Cardiac muscle cell (in vitro differentiated cells and primary cell): ENCODE measurements around the gene TRAF5. TPM values are rescaled to one million over a fixed set of nuclear protein-coding genes. Genes with fewer than 3 reads are reported as not detected.

ENCODE experiments used
- DNase-seq, 2 donors: peaks; one replicate each; pipeline versions ENCODE4 v3.0.0 to v3.0.0-alpha.2; 2010 to 2017; ENCODE audit warnings: low read depth in 1 of 2, low spot score in 1 of 2
- H3K27ac ChIP-seq: fragments of 200-600 bp; sonication (generic); 2 replicates; pipeline ENCODE4 v1.5.1; 2016
- H3K27me3 ChIP-seq: fragments of 200-600 bp; sonication (generic); 2 replicates; pipeline ENCODE4 v1.6.0; 2016; ENCODE audit warnings: control low read depth
- H3K36me3 ChIP-seq: fragments of 200-600 bp; sonication (generic); 2 replicates; pipeline ENCODE4 v1.5.1; 2016; ENCODE audit warnings: control low read depth
- H3K4me1 ChIP-seq: fragments of 200-600 bp; sonication (generic); 2 replicates; pipeline ENCODE4 v1.8.1; 2017; ENCODE audit warnings: low read depth, mild to moderate bottlenecking, mixed run types
- H3K4me3 ChIP-seq: fragments of 200-600 bp; sonication (generic); 2 replicates; pipeline ENCODE4 v1.5.1; 2016; ENCODE audit warnings: mild to moderate bottlenecking
- H3K9me3 ChIP-seq: fragments of 200-600 bp; sonication (generic); 2 replicates; pipeline ENCODE4 v1.5.1; 2017; ENCODE audit warnings: low read depth, mild to moderate bottlenecking, control low read depth
- CTCF ChIP-seq: IDR thresholded peaks from 2 replicates; pipeline ENCODE4 v1.5.1; 2012; ENCODE audit warnings: low read depth, mild to moderate bottlenecking, low read length
- polyA plus RNA-seq: library from polyadenylated mRNA; unstranded; fragments of >200 nt; fragmentation: Nextera tagmentation; extraction: Ambion mirVana; gene quantifications from 2 replicates; pipeline ENCODE4 v1.2.1, GENCODE V29; 2016
- total RNA-seq: library from RNA; depleted of rRNA; stranded (reverse); fragments of >200 nt; gene quantifications from 2 replicates; pipeline ENCODE4 v1.2.3, GENCODE V29; 2016

Gene TRAF5
- total RNA-seq, result 2.8 and 8.7 TPM in 2 replicates
- 3.9 and 8.0 TPM in 2 replicates for polyA plus RNA-seq

GRCh38 chr1:211326528-211327345 lies at the start of gene TRAF5:
TRAF5 (plus strand) TSS chr1:211326833; CDS start chr1:211353240, 26,407 bp downstream.
- Histone ChIP-seq H3K9me3 (no peaks in the 10 kb centered on the region), H3K27ac (no peak within 1 kb of the TSS), H3K27me3 (no peaks in the 10 kb centered on the region), H3K4me3 (peak within 1 kb of the TSS; percentile 77), H3K4me1 (peaks cover 6% of the 10 kb centered on the region), H3K36me3 (no peaks in the 10 kb centered on the region)
- peak; percentile 66 to 73 for DNase-seq
- no peak for TF ChIP-seq CTCF

- H3K4me3 ChIP-seq, result no peak overlapping the region
- H3K27ac ChIP-seq, result no peak overlapping the region
- H3K9me3 ChIP-seq, result no peaks in the 10 kb centered on the region
- no peaks in the 10 kb centered on the region for H3K4me1 ChIP-seq
- H3K27me3 ChIP-seq, result no peaks in the 10 kb centered on the region
- H3K36me3 ChIP-seq, result peaks cover 61% of the 10 kb centered on the region
- no peak for TF ChIP-seq CTCF
- no peak for DNase-seq
Observed at GRCh38 chr1:211279340-211279739, 47.3 kb upstream of the TRAF5 start.

DNA sequence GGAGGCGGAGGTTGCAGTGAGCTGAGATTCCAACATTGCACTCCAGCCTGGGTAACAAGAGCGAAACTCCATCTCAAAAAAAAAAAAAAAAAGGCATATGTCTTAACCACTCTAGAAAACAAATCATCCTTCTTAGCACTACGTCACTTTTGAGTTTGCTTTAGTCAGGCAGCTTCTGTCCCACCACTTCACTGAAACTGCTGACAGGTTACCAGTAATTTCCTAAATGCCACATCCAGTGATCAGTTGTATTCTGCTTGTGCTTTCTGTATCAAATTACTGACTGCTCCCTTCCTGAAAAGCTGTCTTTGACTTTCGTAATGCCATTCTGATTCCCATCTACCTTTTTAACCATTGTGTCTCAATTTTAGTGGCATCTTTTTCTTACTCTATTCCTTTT lies 45.7 kb upstream of the TRAF5 start:
- Histone ChIP-seq H3K9me3 (no peaks in the 10 kb centered on the region), H3K27ac (no peak overlapping the region), H3K4me1 (no peaks in the 10 kb centered on the region), H3K27me3 (no peaks in the 10 kb centered on the region), H3K36me3 (peaks cover 47% of the 10 kb centered on the region), H3K4me3 (no peak overlapping the region)
- DNase-seq, result no peak
- TF ChIP-seq CTCF, result no peak

- DNase-seq, result peak in 1 of 2 donors; percentile 46
Observed at GRCh38 chr1:211281320-211282022, 45.2 kb upstream of the TRAF5 start.

GRCh38 chr1:211282023-211282373 lies 44.6 kb upstream of the TRAF5 start:
- no peak for DNase-seq
- no peaks in the 10 kb centered on the region for H3K9me3 ChIP-seq
- H3K27me3 ChIP-seq, result no peaks in the 10 kb centered on the region
- no peak overlapping the region for H3K4me3 ChIP-seq
- TF ChIP-seq CTCF, result no peak
- H3K27ac ChIP-seq, result no peak overlapping the region
- H3K36me3 ChIP-seq, result peaks cover 39% of the 10 kb centered on the region
- H3K4me1 ChIP-seq, result no peaks in the 10 kb centered on the region

More at GRCh38 chr1:211281320-211282022, 45.2 kb upstream of the TRAF5 start:
- no peaks in the 10 kb centered on the region for H3K9me3 ChIP-seq
- peak overlapping the region; percentile 52 for H3K27ac ChIP-seq
- H3K36me3 ChIP-seq, result peaks cover 41% of the 10 kb centered on the region
- TF ChIP-seq CTCF, result no peak
- H3K4me3 ChIP-seq, result no peak overlapping the region
- no peaks in the 10 kb centered on the region for H3K4me1 ChIP-seq
- H3K27me3 ChIP-seq, result no peaks in the 10 kb centered on the region
